ENCODE measurements around the gene IFT57. TPM values are rescaled to one million over a fixed set of nuclear protein-coding genes. Genes with fewer than 3 reads are reported as not detected.

The IFT57 gene
- polyA plus RNA-seq, 1 donor (not counting 4 experiments of a cell fraction or from before 2014, with no cell fraction given) = 47.6 TPM

DNA sequence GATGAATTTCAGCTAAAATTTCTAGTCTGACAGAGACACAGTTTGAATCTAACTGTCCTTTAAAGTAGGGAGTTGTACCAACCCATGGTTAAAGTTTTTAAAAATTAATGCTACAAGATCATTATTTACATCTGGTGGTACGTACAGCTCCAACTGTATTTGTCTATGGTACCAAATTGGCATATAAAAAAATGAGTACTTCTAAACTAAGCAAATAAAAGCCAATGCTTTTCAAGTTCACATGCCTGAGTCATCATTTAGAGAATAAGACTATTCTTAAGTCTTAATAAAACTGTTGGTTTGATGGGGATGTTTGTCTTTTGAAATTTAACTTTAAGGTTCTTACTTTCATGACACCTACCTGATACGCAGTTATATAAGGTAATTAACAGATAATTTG, 21.0 kb upstream of the IFT57 start:
- no peaks in the 10 kb centered on the region for H3K27me3 ChIP-seq (ENCODE audit: control insufficient read depth, extremely low read depth, insufficient read depth, low read length)
- no peaks in the 10 kb centered on the region for H3K9me3 ChIP-seq (ENCODE audit: control insufficient read depth, low read depth, low read length)
- H3K9me1 ChIP-seq (ENCODE audit: control insufficient read depth, extremely low read depth, insufficient read depth, low read length) = no peaks in the 10 kb centered on the region
- no peak overlapping the region for H3K4me3 ChIP-seq (ENCODE audit: control insufficient read depth in 2 of 3, extremely low read depth in 1 of 3, insufficient read depth in 2 of 3, low read depth in 1 of 3, low read length in 3 of 3)
- no peaks in the 10 kb centered on the region for H3K36me3 ChIP-seq (ENCODE audit: control insufficient read depth in 2 of 2, extremely low read depth in 1 of 2, insufficient read depth in 2 of 2, low read length in 2 of 2)
- DNase-seq (ENCODE audit: low read depth, low spot score) (no peak), FAIRE-seq (no peak)
- H4K20me1 ChIP-seq (ENCODE audit: control insufficient read depth, extremely low read depth, insufficient read depth, low read length) = no peaks in the 10 kb centered on the region
- no peak overlapping the region for H2AFZ ChIP-seq (ENCODE audit: control insufficient read depth, low read length)
- H3K79me2 ChIP-seq (ENCODE audit: control insufficient read depth, insufficient read depth, low read length) = no peaks in the 10 kb centered on the region
- no peaks in the 10 kb centered on the region for H3K4me1 ChIP-seq (ENCODE audit: control insufficient read depth, extremely low read depth, insufficient read depth, low read length)
- H3K27ac ChIP-seq (ENCODE audit: control insufficient read depth, insufficient read depth, low read length) = no peak overlapping the region
- H3K9ac ChIP-seq (ENCODE audit: control insufficient read depth, extremely low read depth, insufficient read depth, low read length) = no peak overlapping the region
- dilution Hi-C loops (cut with MboI; ENCODE audit: extremely low pct_ligation_motif_present, low sequenced_read_pairs) = no loop called here
- TF ChIP-seq CTCF (optimal IDR thresholded peaks at IDR 0.05 in 1 of 3, IDR thresholded peaks at IDR 0.05 in 1 of 3, conservative IDR thresholded peaks at IDR 0.05 in 1 of 3; ENCODE audit: extremely low read depth in 1 of 3, insufficient read depth in 2 of 3, low read length in 3 of 3) (no peak), EZH2 (IDR thresholded peaks at IDR 0.05; ENCODE audit: low read length) (no peak)
- no peak overlapping the region for H3K4me2 ChIP-seq (ENCODE audit: control insufficient read depth, extremely low read depth, insufficient read depth, low read depth, low read length)

DNA sequence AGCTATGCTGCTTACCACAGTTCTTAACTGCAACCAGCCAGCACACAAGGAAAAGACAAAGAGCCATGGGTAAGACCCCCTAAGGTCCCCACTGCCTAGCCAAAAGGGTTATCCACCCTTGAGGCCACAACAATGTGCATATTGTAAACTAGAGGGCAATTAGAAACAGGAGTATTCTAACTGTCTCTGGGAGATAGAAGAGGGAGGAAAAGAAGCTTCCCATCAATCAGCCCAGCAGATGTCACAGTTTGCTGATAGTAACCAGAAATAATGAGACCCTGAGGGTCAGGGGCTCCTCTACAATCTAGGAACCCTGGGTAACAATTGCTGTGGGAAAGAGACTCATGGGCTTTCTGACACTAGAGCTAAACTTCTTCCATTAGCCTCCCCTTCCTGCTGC, 20.6 kb upstream of the IFT57 start:
- H3K36me3 ChIP-seq (ENCODE audit: control insufficient read depth in 2 of 2, extremely low read depth in 1 of 2, insufficient read depth in 2 of 2, low read length in 2 of 2) = no peaks in the 10 kb centered on the region
- no peaks in the 10 kb centered on the region for H3K79me2 ChIP-seq (ENCODE audit: control insufficient read depth, insufficient read depth, low read length)
- H3K27ac ChIP-seq (ENCODE audit: control insufficient read depth, insufficient read depth, low read length) = no peak overlapping the region
- no peak for DNase-seq (ENCODE audit: low read depth, low spot score)
- FAIRE-seq = no peak
- no peak overlapping the region for H3K4me3 ChIP-seq (ENCODE audit: control insufficient read depth in 2 of 3, extremely low read depth in 1 of 3, insufficient read depth in 2 of 3, low read depth in 1 of 3, low read length in 3 of 3)
- no peaks in the 10 kb centered on the region for H3K4me1 ChIP-seq (ENCODE audit: control insufficient read depth, extremely low read depth, insufficient read depth, low read length)
- no peak overlapping the region for H2AFZ ChIP-seq (ENCODE audit: control insufficient read depth, low read length)
- TF ChIP-seq CTCF (optimal IDR thresholded peaks at IDR 0.05 in 1 of 3, IDR thresholded peaks at IDR 0.05 in 1 of 3, conservative IDR thresholded peaks at IDR 0.05 in 1 of 3; ENCODE audit: extremely low read depth in 1 of 3, insufficient read depth in 2 of 3, low read length in 3 of 3) (no peak), EZH2 (IDR thresholded peaks at IDR 0.05; ENCODE audit: low read length) (no peak)
- H3K4me2 ChIP-seq (ENCODE audit: control insufficient read depth, extremely low read depth, insufficient read depth, low read depth, low read length) = no peak overlapping the region
- no peaks in the 10 kb centered on the region for H3K27me3 ChIP-seq (ENCODE audit: control insufficient read depth, extremely low read depth, insufficient read depth, low read length)
- H3K9me3 ChIP-seq (ENCODE audit: control insufficient read depth, low read depth, low read length) = no peaks in the 10 kb centered on the region
- H3K9ac ChIP-seq (ENCODE audit: control insufficient read depth, extremely low read depth, insufficient read depth, low read length) = no peak overlapping the region
- dilution Hi-C loops (cut with MboI; ENCODE audit: extremely low pct_ligation_motif_present, low sequenced_read_pairs) = no loop called here
- no peaks in the 10 kb centered on the region for H3K9me1 ChIP-seq (ENCODE audit: control insufficient read depth, extremely low read depth, insufficient read depth, low read length)
- no peaks in the 10 kb centered on the region for H4K20me1 ChIP-seq (ENCODE audit: control insufficient read depth, extremely low read depth, insufficient read depth, low read length)
